HCT116 (cell line): ENCODE data around the gene TADA2B. TPM values are rescaled to one million over a fixed set of nuclear protein-coding genes. Genes with fewer than 3 reads are reported as not detected.
A peak's percentile ranks its signal among the peaks of the same experiment; 100 is the strongest.
"Not testable (repeated sequence)": the region's sequence is repeated elsewhere in the genome, so short reads cannot be mapped to it uniquely, and the experiment has no call there.

Source experiments
- ATAC-seq: fragments of 200-7000 bp; cut with Tn5 transposase; 2 replicates; pipeline ENCODE4 v1.9.1; 2020; ENCODE audit warnings: mild to moderate bottlenecking, moderate library complexity
- BruUV-seq: library from RNA; stranded (reverse); fragments of 400-500 nt; replicated peaks from 2 replicates; lab custom pipeline; 2021; lab: Mats Ljungman, UMichigan
- CTCF ChIA-PET: fragments of 300-600 bp; sonication (Branson Sonifier 250); formaldehyde crosslinking; loops from one replicate; lab custom pipeline; 2021; ENCODE audit warnings: antibody characterized with exemption; lab: Charles Lee
- POLR2A ChIA-PET: fragments of 300-600, 350-600 bp; sonication (Branson Sonifier 250); formaldehyde crosslinking; loops from one replicate; lab custom pipeline; 2021; ENCODE audit warnings: antibody characterized with exemption; lab: Charles Lee
- RAD21 ChIA-PET, 2 experiments: fragments of 300-600 bp; sonication (Branson Sonifier 250); formaldehyde crosslinking; loops; one replicate each; lab custom pipeline; 2023; ENCODE audit warnings: low total read pairs in 2 of 2; ENCODE audit not compliant: uncharacterized antibody in 2 of 2, unreplicated experiment in 2 of 2, low non-redundant PET in 1 of 2; lab: Charles Lee
- DNase-seq: peaks from one replicate; pipeline ENCODE4 v3.0.0-alpha.2; 2010; ENCODE audit warnings: low read depth, low spot score
- H2AFZ ChIP-seq: fragments of 200-600 bp; shearing (Covaris generic), sonication (generic); 2 replicates; pipeline ENCODE4 v1.6.1; 2017; ENCODE audit warnings: low read depth, mixed run types, mixed read lengths, antibody characterized with exemption, low read length; ENCODE audit not compliant: poor library complexity, severe bottlenecking
- H3K27ac ChIP-seq: 2 replicates; pipeline ENCODE4 v1.5.1; 2012; ENCODE audit warnings: low read depth, low read length
- H3K27me3 ChIP-seq: fragments of 200-600 bp; sonication (generic); 2 replicates; pipeline ENCODE4 v1.6.1; 2016; ENCODE audit warnings: mixed run types, low read length, mixed read lengths; ENCODE audit not compliant: insufficient read depth
- H3K36me3 ChIP-seq, 2 experiments: fragments of 200-500 bp in 1 of 2; fragments of 200-600 bp in 1 of 2; sonication (Bioruptor generic) in 1 of 2; sonication (generic) in 1 of 2; 2 replicates each; pipeline versions ENCODE4 v1.5.1 to v1.6.1; 2014 to 2016; ENCODE audit warnings: low read length in 2 of 2, inconsistent platforms in 1 of 2, mixed read lengths in 1 of 2, mixed run types in 1 of 2; ENCODE audit not compliant: insufficient read depth in 2 of 2, control insufficient read depth in 1 of 2
- H3K4me1 ChIP-seq, 2 experiments: fragments of 200-600 bp in 1 of 2; sonication (generic) in 1 of 2; 2 replicates each; pipeline versions ENCODE4 v1.5.1 to v1.6.1; 2012 to 2017; ENCODE audit warnings: low read length in 2 of 2, inconsistent platforms in 1 of 2, mild to moderate bottlenecking in 1 of 2, mixed read lengths in 1 of 2, mixed run types in 1 of 2, moderate library complexity in 1 of 2; ENCODE audit not compliant: insufficient read depth in 2 of 2, control insufficient read depth in 1 of 2
- H3K4me2 ChIP-seq: fragments of 200-600 bp; sonication (generic); 2 replicates; pipeline ENCODE4 v1.6.1; 2017; ENCODE audit warnings: mixed run types, low read length, mixed read lengths
- H3K4me3 ChIP-seq, 2 experiments: fragments of 200-600 bp in 1 of 2; sonication (generic) in 1 of 2; replicated peaks in 1 of 2; 2 replicates each; pipeline ENCODE4 v1.5.1; 2011 to 2016; ENCODE audit warnings: low read length in 2 of 2, control low read depth in 1 of 2, low read depth in 1 of 2, mild to moderate bottlenecking in 1 of 2, mixed read lengths in 1 of 2, mixed run types in 1 of 2
- H3K79me2 ChIP-seq: fragments of 200-600 bp; sonication (generic); 2 replicates; pipeline ENCODE4 v1.6.1; 2017; ENCODE audit warnings: mild to moderate bottlenecking, mixed run types, low read length, moderate library complexity, mixed read lengths; ENCODE audit not compliant: insufficient read depth
- H3K9ac ChIP-seq: fragments of 200-600 bp; sonication (generic); 2 replicates; pipeline ENCODE4 v1.6.1; 2016; ENCODE audit warnings: low read length, mixed read lengths
- H3K9me2 ChIP-seq: fragments of 200-600 bp; sonication (generic), shearing (Covaris generic); 2 replicates; pipeline ENCODE4 v1.6.1; 2017; ENCODE audit warnings: mixed run types, mild to moderate bottlenecking, moderate library complexity; ENCODE audit not compliant: insufficient read depth
- H3K9me3 ChIP-seq, 2 experiments: fragments of 200-500 bp in 1 of 2; fragments of 200-600 bp in 1 of 2; sonication (Bioruptor generic) in 1 of 2; sonication (generic) in 1 of 2; 2 replicates each; pipeline ENCODE4 v1.6.1; 2014 to 2017; ENCODE audit warnings: low read length in 2 of 2, mixed read lengths in 2 of 2, inconsistent platforms in 1 of 2, low read depth in 1 of 2, mild to moderate bottlenecking in 1 of 2, mixed run types in 1 of 2, moderate library complexity in 1 of 2; ENCODE audit not compliant: control insufficient read depth in 1 of 2, insufficient read depth in 1 of 2
- H4K20me1 ChIP-seq: fragments of 200-600 bp; sonication (generic), shearing (Covaris generic); 2 replicates; pipeline ENCODE4 v1.6.1; 2017; ENCODE audit warnings: mixed run types, mild to moderate bottlenecking, moderate library complexity; ENCODE audit not compliant: insufficient read depth
- CBX3 ChIP-seq: IDR thresholded peaks from 2 replicates; pipeline ENCODE4 v1.6.1; 2012; ENCODE audit warnings: low read depth
- CTCF ChIP-seq, 3 experiments: fragments of 200-600 bp in 1 of 3; sonication (generic) in 1 of 3; IDR thresholded peaks in 2 of 3; conservative IDR thresholded peaks in 1 of 3; 2 replicates each; pipeline ENCODE4 v1.5.1; 2012 to 2017; ENCODE audit warnings: low read depth in 2 of 3, low read length in 2 of 3, antibody characterized with exemption in 1 of 3, borderline replicate concordance in 1 of 3, control low read depth in 1 of 3, mild to moderate bottlenecking in 1 of 3, mixed read lengths in 1 of 3, mixed run types in 1 of 3, moderate library complexity in 1 of 3; ENCODE audit not compliant: insufficient read depth in 1 of 3
- SRF ChIP-seq: IDR thresholded peaks from 2 replicates; pipeline ENCODE4 v1.6.1; 2012; ENCODE audit warnings: low read depth
- ZNF274 ChIP-seq: fragments of 200-500 bp; sonication (Bioruptor generic); IDR thresholded peaks from 2 replicates; pipeline ENCODE4 v1.6.1; 2014; ENCODE audit warnings: mild to moderate bottlenecking, low read depth, low read length, inconsistent platforms
- intact Hi-C: fragments of 100-400 bp; cut with micrococcal nuclease; formaldehyde crosslinking; loops from 2 replicates; pipeline ENCODE4 v1.10.0; 2022
- total RNA-seq: library from RNA; stranded (reverse); gene quantifications from one replicate; pipeline ENCODE4 v1.2.1, GENCODE V29; 2021; ENCODE audit not compliant: unreplicated experiment

Gene TADA2B
- total RNA-seq, 1 experiment from 2014 or later = 13.4 TPM

DNA sequence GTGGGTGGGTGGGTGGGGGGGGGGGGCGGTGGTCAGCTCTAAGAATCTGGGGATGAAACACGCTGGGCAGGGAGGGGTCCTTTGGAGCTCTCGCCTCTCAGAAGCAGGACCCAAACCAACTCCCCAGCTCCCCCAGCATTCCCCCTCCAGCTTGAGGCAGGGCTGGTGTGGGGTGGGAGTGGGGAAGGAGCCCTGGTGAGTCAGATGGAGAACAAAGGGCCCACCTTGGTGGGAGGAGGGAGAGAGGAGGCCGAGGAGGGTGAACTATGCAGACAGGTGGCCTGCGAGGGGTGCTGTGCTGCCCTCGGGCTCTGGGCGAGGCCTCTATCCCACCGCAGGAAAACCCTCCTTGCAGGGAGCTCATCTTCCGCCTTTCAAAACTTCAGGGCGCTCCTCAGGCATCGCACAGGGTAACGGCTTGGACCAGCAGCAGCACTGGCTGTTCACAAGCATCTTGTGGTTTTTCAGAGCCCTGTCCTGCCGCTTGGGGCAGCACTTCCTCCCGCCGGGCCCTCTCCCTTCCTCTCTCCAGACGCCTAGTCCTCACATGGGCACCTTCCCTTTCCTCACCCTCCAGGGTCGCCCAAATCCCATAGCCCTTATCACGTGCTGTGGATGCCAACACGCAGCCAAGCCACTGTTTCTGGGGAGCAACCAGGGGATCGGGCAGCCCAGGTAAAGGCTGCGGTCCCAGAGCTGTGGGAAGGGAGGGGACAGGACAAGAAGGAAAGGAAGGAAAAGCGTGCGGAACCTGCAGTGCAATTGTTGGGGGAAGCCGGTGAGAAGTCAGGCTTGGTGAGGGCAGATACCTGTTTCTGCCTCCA, 58.7 kb downstream of the TADA2B start:
- intact Hi-C loops = no loop called here
- CTCF ChIA-PET = interaction anchor here (1.0 to 1.8 kb wide), 11 partner anchors 10 to 234 kb away, joined by 3 to 9 read pairs (median 5); partner anchors contain the start of genes GRPEL1 and TADA2B
- ATAC-seq = peak; percentile 85
- Histone ChIP-seq H3K27ac (peak overlapping the region; percentile 53), H4K20me1 (no peaks in the 10 kb centered on the region)
- RAD21 ChIA-PET = no interaction called here
- POLR2A ChIA-PET = interaction anchor here (0.5 kb wide), 1 partner anchor 44 kb away, joined by 4 read pairs; no protein-coding TSS in a partner anchor
- TF ChIP-seq CTCF (IDR thresholded peaks at IDR 0.05 in 2 of 3, conservative IDR thresholded peaks at IDR 0.05 in 1 of 3; ENCODE audit: borderline replicate concordance in 1 of 3, insufficient read depth in 1 of 3, low read depth in 2 of 3, low read length in 2 of 3) (peak; percentile 43 to 84 (median 73); a peak in 5 of 6 replicates), SRF (no peak), CBX3 (peak; percentile 29; the same call in 1 of the 2 replicates), ZNF274 (no peak)
- TF ChIP-seq, all 23 proteins: peak for 2
- H2AFZ ChIP-seq = peak overlapping the region; percentile 93
- no peaks in the 10 kb centered on the region for H3K9me3 ChIP-seq
- H3K4me1 ChIP-seq = peaks cover 17 to 20% of the 10 kb centered on the region in 2 experiments
- no peaks in the 10 kb centered on the region for H3K79me2 ChIP-seq
- H3K4me2 ChIP-seq = peak overlapping the region; percentile 85
- H3K4me3 ChIP-seq = peak overlapping the region; percentile 80 to 82
- DNase-seq = peak; percentile 46
- H3K36me3 ChIP-seq = no peaks in the 10 kb centered on the region
- H3K27me3 ChIP-seq = 0 out of 2 replicates have a peak, but pooled peaks cover 3% of the 10 kb centered on the region
- H3K9me2 ChIP-seq = no peaks in the 10 kb centered on the region
- no TSS peak for BruUV-seq
- peak overlapping the region; percentile 67; the same call in 1 of the 2 replicates for H3K9ac ChIP-seq

DNA sequence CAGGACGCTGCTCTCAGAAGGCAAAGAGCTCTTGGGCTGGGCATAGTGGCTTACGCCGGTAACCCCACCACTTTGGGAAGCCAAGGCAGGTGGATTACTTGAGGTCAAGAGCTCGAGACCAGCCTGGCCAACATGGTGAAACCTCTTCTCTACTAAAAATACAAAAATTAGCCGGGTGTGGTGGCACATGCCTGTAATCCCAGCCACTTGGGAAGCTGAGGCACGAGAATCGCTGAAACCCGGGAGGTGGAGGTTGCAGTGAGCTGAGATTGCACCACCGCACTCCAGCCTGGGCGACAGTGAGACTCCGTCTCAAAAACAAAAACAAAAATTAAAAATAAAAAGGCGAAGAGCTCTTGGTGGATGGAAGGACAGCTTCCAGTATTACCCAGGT, 59.3 kb downstream of the TADA2B start:
- CTCF ChIA-PET = interaction anchor here (1.2 to 1.8 kb wide), 6 partner anchors 14 to 60 kb away, joined by 3 to 9 read pairs (median 6); partner anchors contain the start of gene TADA2B
- POLR2A ChIA-PET = interaction anchor here (0.5 kb wide), 1 partner anchor 45 kb away, joined by 4 read pairs; no protein-coding TSS in a partner anchor
- H3K36me3 ChIP-seq, H4K20me1 ChIP-seq, H3K9me3 ChIP-seq, H3K27me3 ChIP-seq, intact Hi-C loops, BruUV-seq, DNase-seq, H3K79me2 ChIP-seq, RAD21 ChIA-PET, H3K9me2 ChIP-seq, H2AFZ ChIP-seq: not testable (repeated sequence)
- H3K4me3 ChIP-seq = peak overlapping the region; percentile 80 to 82
- H3K4me1 ChIP-seq = peaks cover 17 to 20% of the 10 kb centered on the region in 2 experiments
- H3K9ac ChIP-seq = peak overlapping the region; percentile 67
- H3K4me2 ChIP-seq = peak overlapping the region; percentile 85
- H3K27ac ChIP-seq = peak overlapping the region; percentile 53
- ATAC-seq = peak; percentile 6
